Neural progenitor cell (in vitro differentiated cells): Measurements from ENCODE around the gene IRF8.

Source experiments
- EZH2 ChIP-seq: fragments of 200-600 bp; sonication (generic); IDR thresholded peaks from 2 replicates; pipeline ENCODE4 v1.6.1; 2017; ENCODE audit warnings: antibody characterized with exemption, mild to moderate bottlenecking, moderate library complexity
- EZH2phosphoT487 ChIP-seq: fragments of 200-600 bp; sonication (generic); IDR thresholded peaks from 2 replicates; pipeline ENCODE4 v1.6.1; 2017; ENCODE audit warnings: antibody characterized with exemption
- TF ChIP-seq, protein P1 (sequence below): fragments of 200-600 bp; sonication (generic); IDR thresholded peaks from 2 replicates; pipeline ENCODE4 v1.5.1; 2017; ENCODE audit warnings: antibody characterized with exemption, mild to moderate bottlenecking

DNA sequence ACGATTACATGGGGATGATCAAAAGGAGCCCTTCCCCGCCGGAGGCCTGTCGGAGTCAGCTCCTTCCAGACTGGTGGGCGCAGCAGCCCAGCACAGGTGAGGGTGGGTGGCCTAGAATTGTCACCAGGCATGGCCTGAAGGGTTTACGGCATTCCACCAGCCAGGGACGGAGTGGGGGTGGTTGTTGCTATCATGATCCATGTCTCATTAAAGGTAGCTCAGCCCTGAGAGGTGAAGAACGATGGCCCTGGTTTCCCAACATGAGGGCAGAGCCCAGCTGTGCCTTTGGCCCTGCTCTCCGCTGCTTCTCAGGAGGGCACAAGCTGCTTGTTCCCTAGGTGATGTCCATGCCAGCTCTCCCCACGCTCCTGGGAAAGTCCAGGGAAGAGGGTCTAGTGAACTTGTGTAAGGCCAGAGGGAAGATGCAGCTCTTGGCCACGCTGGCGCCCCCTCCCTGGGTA is 14.2 kb downstream of the IRF8 start:
- TF ChIP-seq, protein P1, sequence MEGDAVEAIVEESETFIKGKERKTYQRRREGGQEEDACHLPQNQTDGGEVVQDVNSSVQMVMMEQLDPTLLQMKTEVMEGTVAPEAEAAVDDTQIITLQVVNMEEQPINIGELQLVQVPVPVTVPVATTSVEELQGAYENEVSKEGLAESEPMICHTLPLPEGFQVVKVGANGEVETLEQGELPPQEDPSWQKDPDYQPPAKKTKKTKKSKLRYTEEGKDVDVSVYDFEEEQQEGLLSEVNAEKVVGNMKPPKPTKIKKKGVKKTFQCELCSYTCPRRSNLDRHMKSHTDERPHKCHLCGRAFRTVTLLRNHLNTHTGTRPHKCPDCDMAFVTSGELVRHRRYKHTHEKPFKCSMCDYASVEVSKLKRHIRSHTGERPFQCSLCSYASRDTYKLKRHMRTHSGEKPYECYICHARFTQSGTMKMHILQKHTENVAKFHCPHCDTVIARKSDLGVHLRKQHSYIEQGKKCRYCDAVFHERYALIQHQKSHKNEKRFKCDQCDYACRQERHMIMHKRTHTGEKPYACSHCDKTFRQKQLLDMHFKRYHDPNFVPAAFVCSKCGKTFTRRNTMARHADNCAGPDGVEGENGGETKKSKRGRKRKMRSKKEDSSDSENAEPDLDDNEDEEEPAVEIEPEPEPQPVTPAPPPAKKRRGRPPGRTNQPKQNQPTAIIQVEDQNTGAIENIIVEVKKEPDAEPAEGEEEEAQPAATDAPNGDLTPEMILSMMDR = no peak
- no peak for TF ChIP-seq EZH2
- no peak for TF ChIP-seq EZH2phosphoT487
